ENCODE data around the gene PACSIN1. TPM values are rescaled to one million over a fixed set of nuclear protein-coding genes. Genes with fewer than 3 reads are reported as not detected.

PACSIN1 gene
- total RNA-seq, 2 experiments from 2014 or later = 1.8 to 2.2 TPM

DNA sequence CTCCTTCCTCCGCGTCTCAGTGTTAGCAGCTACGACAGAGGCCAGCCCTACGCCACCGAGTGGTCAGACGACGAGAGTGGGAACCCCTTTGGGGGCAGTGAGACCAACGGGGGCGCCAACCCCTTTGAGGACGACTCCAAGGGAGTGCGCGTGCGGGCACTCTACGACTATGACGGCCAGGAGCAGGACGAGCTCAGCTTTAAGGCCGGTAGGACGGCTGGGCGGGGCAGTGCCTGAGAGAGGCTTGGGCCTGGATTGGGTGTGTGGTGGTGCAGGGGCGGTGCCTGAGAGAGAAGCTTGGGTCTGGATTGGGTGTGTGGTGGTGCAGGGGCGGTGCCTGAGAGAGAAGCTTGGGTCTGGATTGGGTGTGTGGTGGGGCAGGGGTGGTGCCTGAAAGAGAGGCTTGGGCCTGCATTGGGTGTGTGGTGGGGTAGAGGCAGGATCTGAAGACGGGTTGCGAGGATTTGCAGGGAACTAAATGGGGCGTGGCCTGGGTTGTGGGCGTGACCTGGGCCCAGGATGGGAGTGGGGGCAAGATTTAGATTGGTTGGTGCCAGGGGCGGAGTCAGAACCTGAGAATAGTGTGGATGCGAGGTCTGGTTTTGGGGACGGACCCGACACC is 65.8 kb downstream of the PACSIN1 start:
- Mint-ChIP-seq H3K4me1 (peaks cover 8% of the 10 kb centered on the region), H3K4me3 (no peak overlapping the region), H3K27ac (no peak overlapping the region), H3K27me3 (peaks cover 5% of the 10 kb centered on the region), H3K9me3 (no peaks in the 10 kb centered on the region), H3K36me3 (ENCODE audit: low read depth) (no peaks in the 10 kb centered on the region)
- POLR2A ChIA-PET = no interaction called here
- CTCF ChIA-PET = no interaction called here
- DNase-seq = no peak

DNA sequence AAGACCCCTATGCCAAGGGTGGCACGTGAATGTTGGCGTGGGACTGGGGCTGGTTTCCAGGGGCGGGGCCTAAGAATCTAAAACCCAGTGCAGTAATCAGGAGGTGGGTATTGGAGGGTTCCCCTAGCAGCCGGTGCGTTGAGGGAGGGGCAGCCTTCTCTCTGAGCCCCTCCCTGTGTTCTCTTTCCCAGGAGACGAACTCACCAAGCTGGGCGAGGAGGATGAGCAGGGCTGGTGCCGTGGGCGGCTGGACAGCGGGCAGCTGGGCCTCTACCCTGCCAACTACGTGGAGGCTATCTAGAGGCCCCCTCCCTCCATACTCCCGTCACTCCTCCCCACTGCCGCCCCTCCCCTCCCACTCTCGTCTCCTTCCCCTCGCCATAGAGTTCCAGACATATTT is 66.4 kb downstream of the PACSIN1 start:
- H3K36me3 Mint-ChIP-seq (ENCODE audit: low read depth) = no peaks in the 10 kb centered on the region
- no peak overlapping the region for H3K27ac Mint-ChIP-seq
- peaks cover 5% of the 10 kb centered on the region for H3K27me3 Mint-ChIP-seq
- H3K4me1 Mint-ChIP-seq = peaks cover 6% of the 10 kb centered on the region
- H3K4me3 Mint-ChIP-seq = no peak overlapping the region
- ChIA-PET POLR2A (no interaction called here), CTCF (no interaction called here)
- no peaks in the 10 kb centered on the region for H3K9me3 Mint-ChIP-seq
- no peak for DNase-seq

DNA sequence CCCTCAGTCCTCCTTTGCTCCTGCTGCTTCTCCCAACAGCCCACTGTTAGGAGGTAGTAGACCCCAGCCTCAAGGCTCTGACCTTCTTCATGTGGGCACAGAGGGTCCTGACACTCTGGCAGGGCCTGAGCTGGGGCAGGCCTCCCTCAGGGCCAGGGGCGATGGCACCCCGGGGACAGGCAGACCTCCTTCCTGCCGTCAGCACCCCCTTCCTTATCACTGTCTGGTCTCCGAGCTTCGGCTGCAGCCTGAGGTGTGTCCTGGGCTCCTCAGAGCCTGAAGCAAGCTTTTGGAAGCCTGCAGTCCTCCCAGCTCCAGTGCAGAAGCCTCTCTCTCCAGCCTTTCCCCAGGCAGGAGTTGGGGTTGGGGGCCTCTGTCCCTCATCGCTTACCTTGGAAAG is 68.3 kb downstream of the PACSIN1 start:
- Mint-ChIP-seq H3K36me3 (ENCODE audit: low read depth) (no peaks in the 10 kb centered on the region), H3K4me3 (no peak overlapping the region), H3K9me3 (no peaks in the 10 kb centered on the region), H3K27me3 (peaks cover 3% of the 10 kb centered on the region), H3K27ac (no peak overlapping the region), H3K4me1 (no peaks in the 10 kb centered on the region)
- ChIA-PET CTCF (no interaction called here), POLR2A (no interaction called here)
- DNase-seq = no peak

DNA sequence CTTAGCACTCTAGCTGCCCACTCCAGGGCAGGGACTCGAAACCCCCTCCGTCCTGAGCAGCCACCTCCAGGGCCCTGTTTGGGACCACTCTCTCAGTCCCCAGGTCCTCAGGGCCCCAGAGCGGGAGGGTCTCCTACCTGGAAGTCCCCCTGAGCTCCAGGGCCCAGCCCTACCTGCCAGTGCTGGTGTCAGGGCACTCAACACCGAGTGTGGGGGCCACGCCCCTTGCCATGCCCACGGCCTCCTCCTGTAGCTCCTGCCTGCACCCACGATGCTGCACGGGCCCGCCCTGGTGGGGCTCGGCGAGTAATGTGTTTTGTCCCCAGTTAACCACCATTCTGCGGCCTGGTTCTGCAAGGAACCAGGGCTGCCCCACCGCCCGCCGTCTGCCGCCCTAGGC is 68.8 kb downstream of the PACSIN1 start:
- H3K27me3 Mint-ChIP-seq = no peaks in the 10 kb centered on the region
- H3K27ac Mint-ChIP-seq = no peak overlapping the region
- H3K4me1 Mint-ChIP-seq = no peaks in the 10 kb centered on the region
- CTCF ChIA-PET = no interaction called here
- H3K9me3 Mint-ChIP-seq = no peaks in the 10 kb centered on the region
- POLR2A ChIA-PET = no interaction called here
- no peaks in the 10 kb centered on the region for H3K36me3 Mint-ChIP-seq (ENCODE audit: low read depth)
- no peak overlapping the region for H3K4me3 Mint-ChIP-seq
- DNase-seq = no peak

DNA sequence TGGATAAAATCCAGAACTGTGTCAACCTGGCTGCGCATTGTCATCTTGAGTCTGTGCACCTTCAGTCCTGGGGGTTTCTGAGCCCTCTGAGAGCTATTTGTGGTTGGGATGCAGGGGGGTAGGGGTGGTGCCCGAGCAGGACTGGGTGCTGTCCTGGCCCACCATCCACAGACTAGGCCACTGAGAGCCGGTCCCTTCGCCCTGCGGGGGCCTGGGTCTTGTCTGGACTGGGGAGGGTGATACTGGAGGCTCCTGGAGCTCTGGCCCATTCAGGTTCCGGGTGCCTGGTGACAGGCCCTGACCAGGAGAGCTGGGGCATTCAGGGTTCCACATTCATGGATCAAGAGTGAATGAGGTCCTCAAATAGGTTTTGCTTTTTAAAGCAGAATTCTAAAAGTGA is 69.3 kb downstream of the PACSIN1 start:
- ChIA-PET CTCF (no interaction called here), POLR2A (no interaction called here)

DNA sequence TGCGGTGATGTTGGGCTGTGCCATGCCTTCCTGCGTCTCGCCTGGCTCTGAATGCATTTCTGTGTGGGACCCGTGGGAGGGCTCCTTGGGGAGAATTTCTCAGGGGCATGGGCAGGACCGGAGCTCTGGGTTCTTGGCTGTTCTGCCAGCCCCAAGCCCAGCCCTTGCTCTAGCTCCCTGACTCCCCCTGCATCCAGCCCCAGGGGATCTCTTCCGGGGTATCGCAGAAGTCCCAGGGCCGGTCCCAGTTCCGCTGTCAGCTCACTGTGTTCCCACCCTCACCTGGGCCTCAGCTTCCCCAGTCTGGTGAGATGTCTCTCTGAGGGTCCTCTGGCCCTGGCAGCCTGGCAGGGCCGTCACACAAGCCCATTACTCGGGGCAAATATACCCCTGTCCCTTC is 69.8 kb downstream of the PACSIN1 start:
- H3K27me3 Mint-ChIP-seq = no peaks in the 10 kb centered on the region
- H3K4me1 Mint-ChIP-seq = no peaks in the 10 kb centered on the region
- no peak overlapping the region for H3K4me3 Mint-ChIP-seq
- CTCF ChIA-PET = interaction anchor here (1.2 kb wide), 1 partner anchor 8 kb away, joined by 3 read pairs; no protein-coding TSS in a partner anchor
- no peaks in the 10 kb centered on the region for H3K9me3 Mint-ChIP-seq
- DNase-seq = no peak
- no peak overlapping the region for H3K27ac Mint-ChIP-seq
- POLR2A ChIA-PET = interaction anchor here (1.3 kb wide), 1 partner anchor 613 kb away, joined by 3 read pairs; no protein-coding TSS in a partner anchor
- no peaks in the 10 kb centered on the region for H3K36me3 Mint-ChIP-seq (ENCODE audit: low read depth)

More for the DNA sequence above, 69.3 kb downstream of the PACSIN1 start:
- H3K27ac Mint-ChIP-seq = no peak overlapping the region
- no peaks in the 10 kb centered on the region for H3K9me3 Mint-ChIP-seq
- H3K4me3 Mint-ChIP-seq = no peak overlapping the region
- DNase-seq = no peak
- no peaks in the 10 kb centered on the region for H3K4me1 Mint-ChIP-seq
- no peaks in the 10 kb centered on the region for H3K36me3 Mint-ChIP-seq (ENCODE audit: low read depth)
- no peaks in the 10 kb centered on the region for H3K27me3 Mint-ChIP-seq

DNA sequence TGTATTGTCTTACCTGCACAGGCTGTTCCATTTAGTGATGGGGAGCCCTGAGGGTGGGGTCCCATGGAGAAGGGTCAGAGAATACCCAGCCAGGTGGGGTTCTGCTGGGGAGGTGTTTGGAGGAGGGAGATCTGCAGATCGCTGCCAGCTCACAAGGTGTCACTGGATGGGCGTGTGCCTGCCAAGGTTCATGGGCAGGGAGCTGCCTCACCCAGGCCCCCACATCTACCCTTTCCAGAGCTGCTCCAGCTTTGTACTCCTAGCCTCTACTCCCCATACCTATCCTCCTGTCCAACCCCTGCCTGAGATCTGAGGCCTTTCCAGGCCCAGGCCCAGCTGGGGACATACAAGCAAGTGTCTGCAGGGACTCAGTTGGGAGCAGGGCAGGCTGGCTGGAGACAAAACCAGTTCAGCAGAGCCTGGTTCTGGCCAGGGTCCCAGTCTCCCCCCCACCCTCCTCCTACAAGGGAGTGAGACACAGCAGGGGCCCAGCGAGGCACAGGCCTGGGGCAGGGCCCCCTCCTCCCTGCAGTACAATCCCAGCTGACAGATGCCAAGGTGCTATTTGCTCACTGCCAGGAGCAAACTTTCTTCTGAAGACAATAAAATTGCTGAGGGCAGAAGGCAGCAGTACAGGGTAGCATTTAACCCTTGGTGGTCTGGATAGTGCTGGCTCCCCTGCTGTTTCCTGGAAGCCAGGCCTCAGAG is 70.5 kb downstream of the PACSIN1 start:
- CTCF ChIA-PET = interaction anchor here (1.2 kb wide), 1 partner anchor 9 kb away, joined by 3 read pairs; no protein-coding TSS in a partner anchor
- H3K27ac Mint-ChIP-seq = no peak overlapping the region
- no peak overlapping the region for H3K4me3 Mint-ChIP-seq

DNA sequence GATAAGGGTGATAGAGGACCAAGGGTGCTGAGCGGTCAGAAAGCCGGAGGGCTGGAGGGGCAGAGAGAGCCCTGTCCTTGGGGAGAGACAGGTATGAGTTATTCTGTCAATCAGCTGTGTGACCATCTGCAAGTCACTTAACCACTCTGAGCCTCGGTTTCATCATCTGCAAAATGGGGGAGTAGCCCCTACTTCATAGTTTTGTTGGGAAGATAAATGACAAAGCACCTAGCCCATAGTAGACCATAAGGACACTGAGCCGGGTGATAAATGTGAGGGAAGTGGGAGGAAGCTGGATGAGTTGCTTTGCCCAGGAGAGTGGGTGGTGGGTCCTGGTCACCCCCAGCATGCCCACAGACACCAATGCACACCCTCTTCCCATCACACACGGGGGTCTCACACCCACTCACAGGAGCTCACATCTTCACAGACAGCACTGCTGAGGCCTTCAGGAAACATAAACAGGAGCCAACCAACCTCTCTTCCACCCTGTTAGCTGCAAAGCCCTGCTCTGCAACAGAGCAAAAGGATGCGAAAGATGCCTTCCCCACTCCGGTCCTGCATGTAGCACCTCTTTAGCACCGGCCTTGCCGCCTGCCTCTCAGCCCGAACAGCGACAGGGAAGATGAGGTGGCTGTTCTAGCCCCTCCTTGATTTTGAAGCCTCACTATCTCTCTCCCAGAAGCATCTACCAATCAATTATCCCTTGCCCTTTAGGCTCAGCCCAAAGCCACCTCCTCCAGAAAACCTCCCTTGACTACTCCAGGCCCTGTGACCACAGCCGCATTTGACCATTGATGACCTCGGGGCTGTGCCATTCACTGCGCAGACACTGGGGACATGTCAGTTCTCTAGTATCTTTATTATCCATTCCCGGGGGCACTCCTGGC is 71.3 kb downstream of the PACSIN1 start:
- Mint-ChIP-seq H3K27me3 (no peaks in the 10 kb centered on the region), H3K4me3 (no peak overlapping the region), H3K4me1 (no peaks in the 10 kb centered on the region), H3K27ac (no peak overlapping the region), H3K9me3 (no peaks in the 10 kb centered on the region), H3K36me3 (ENCODE audit: low read depth) (no peaks in the 10 kb centered on the region)
- no peak for DNase-seq
- ChIA-PET POLR2A (interaction anchor here (1.1 to 1.3 kb wide), 3 partner anchors 10 to 611 kb away, joined by 3 to 5 read pairs (median 3); no protein-coding TSS in a partner anchor), CTCF (interaction anchor here (1.2 kb wide), 1 partner anchor 10 kb away, joined by 3 read pairs; no protein-coding TSS in a partner anchor)

More for the DNA sequence above, 70.5 kb downstream of the PACSIN1 start:
- Mint-ChIP-seq H3K27me3 (no peaks in the 10 kb centered on the region), H3K4me1 (no peaks in the 10 kb centered on the region), H3K36me3 (ENCODE audit: low read depth) (no peaks in the 10 kb centered on the region), H3K9me3 (no peaks in the 10 kb centered on the region)
- POLR2A ChIA-PET = interaction anchor here (1.1 to 1.3 kb wide), 3 partner anchors 10 to 612 kb away, joined by 3 to 5 read pairs (median 3); no protein-coding TSS in a partner anchor
- DNase-seq = no peak

DNA sequence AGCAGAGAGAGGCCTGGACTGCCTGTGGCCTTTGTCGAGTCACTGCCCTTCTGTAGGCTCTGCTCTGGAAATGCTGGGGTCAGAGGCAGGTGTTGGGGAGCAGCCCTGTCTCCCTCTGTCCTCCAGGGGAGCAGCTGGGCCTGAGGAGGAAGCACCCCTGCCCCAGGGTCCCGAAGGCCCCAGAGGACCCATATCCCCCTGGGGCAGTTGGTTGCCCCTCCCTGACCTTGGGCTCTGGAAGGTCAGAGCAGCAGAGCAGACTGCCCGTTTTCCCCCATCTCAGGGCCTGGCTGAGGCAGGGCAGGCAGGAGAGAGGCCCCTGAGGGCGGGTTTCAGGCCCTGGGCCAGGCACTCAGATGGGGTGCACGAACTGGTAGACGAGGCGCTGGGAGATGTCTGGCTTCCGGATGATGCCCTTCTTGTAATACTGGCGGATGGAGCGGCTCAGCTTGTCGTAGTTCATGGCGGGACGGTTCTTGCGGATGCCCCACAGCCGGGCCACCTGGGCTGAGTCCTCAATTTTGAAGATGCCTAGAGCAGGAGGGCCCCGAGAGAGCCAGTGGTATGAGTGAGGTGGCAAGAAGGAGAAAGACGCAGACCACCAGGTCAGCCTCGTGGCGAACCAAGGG is 72.2 kb downstream of the PACSIN1 start:
- Mint-ChIP-seq H3K36me3 (ENCODE audit: low read depth) (no peaks in the 10 kb centered on the region), H3K4me3 (no peak overlapping the region), H3K27me3 (no peaks in the 10 kb centered on the region), H3K4me1 (no peaks in the 10 kb centered on the region), H3K27ac (no peak overlapping the region), H3K9me3 (no peaks in the 10 kb centered on the region)
- ChIA-PET POLR2A (interaction anchor here (1.1 kb wide), 1 partner anchor 454 kb away, joined by 3 read pairs; no protein-coding TSS in a partner anchor), CTCF (no interaction called here)
- DNase-seq = no peak

DNA sequence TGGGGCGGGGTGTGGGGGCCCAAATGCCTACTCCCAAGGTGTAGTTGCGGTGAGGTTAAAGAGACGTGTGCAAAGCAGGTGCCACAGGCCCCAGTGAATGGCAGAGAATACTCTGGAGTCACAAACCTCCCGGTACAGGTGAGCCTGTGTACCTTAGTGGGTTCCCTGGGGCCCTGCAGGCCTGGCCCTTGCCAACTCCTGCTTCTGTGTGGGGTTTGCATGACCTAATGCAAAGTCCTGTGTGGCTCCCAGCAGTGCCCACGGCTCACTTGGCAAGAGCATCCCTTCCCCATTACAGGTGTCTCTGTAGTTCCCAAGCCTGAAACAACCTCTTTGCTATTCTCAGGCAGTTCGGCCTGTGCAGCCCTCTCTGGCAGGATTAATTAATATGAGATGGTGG is 72.7 kb downstream of the PACSIN1 start:
- Mint-ChIP-seq H3K27ac (no peak overlapping the region), H3K36me3 (ENCODE audit: low read depth) (no peaks in the 10 kb centered on the region), H3K27me3 (no peaks in the 10 kb centered on the region), H3K4me1 (no peaks in the 10 kb centered on the region), H3K9me3 (no peaks in the 10 kb centered on the region), H3K4me3 (no peak overlapping the region)
- no peak for DNase-seq
- CTCF ChIA-PET = no interaction called here
- POLR2A ChIA-PET = no interaction called here

DNA sequence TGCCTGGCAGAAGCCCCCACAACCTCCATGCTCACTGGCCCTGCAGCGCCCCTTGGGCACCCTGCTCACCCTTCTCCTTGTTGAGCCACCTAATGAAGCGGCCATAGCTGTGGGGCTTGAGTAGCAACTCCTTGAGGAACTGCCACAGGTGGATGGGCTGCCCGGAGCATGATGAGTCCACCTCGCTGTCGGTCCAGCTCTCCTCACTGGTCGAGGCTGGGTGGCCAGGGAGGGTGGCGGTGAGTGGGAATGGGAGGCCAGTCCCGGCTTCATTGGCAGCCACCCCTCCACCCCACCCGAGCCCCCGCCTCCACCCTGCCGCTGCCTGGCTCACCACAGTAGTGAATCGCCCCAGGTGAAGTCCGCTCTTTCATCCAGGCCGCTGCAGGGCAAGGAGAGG is 73.3 kb downstream of the PACSIN1 start:
- ChIA-PET POLR2A (no interaction called here), CTCF (no interaction called here)
- H3K4me1 Mint-ChIP-seq = no peaks in the 10 kb centered on the region
- no peak overlapping the region for H3K4me3 Mint-ChIP-seq
- H3K36me3 Mint-ChIP-seq (ENCODE audit: low read depth) = no peaks in the 10 kb centered on the region
- no peaks in the 10 kb centered on the region for H3K9me3 Mint-ChIP-seq
- no peak for DNase-seq
- no peak overlapping the region for H3K27ac Mint-ChIP-seq
- H3K27me3 Mint-ChIP-seq = no peaks in the 10 kb centered on the region

DNA sequence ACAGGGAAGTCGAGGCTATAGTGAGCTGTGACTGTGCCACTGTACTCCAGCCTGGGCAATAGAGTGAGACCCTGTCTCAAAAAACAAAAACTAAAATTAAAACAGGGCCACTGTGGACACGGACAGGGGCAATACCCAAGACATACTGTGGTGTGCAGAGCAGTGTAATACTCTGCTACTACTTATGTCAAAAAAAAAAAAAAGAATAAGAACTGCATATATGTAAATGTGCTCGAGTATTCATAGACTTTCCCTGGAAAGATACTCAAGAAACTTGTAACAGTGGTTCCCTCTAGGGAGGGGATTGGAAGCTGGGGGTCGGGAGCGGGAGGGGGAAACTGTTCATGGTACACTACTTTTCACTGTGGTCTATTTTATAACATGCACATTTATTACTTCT is 74.3 kb downstream of the PACSIN1 start:
- no peak for DNase-seq
- no peak overlapping the region for H3K4me3 Mint-ChIP-seq
- H3K27me3 Mint-ChIP-seq = no peaks in the 10 kb centered on the region
- no peak overlapping the region for H3K27ac Mint-ChIP-seq
- ChIA-PET CTCF (no interaction called here), POLR2A (no interaction called here)
- H3K9me3 Mint-ChIP-seq = no peaks in the 10 kb centered on the region
- H3K36me3 Mint-ChIP-seq (ENCODE audit: low read depth) = no peaks in the 10 kb centered on the region
- H3K4me1 Mint-ChIP-seq = no peaks in the 10 kb centered on the region

DNA sequence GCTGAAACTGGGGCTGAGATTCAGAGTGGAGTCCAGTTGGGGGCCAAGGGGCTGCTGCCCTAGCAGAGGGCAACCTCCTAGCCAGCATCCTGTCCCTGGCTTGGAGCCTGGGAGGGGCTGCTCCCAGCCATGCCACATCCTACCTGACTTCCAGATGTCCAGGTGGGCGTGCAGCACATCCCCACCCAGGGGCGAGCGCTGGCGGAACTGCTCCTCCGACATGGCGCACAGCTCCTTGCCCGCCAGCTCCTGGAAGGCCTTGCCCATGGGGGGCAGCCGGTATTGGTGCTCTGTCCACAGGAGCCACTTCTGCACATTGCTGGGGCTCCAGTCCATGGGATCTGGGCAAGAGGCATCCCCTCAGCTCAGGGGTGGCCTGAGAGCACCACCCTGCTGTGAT is 75.0 kb downstream of the PACSIN1 start:
- Mint-ChIP-seq H3K4me1 (no peaks in the 10 kb centered on the region), H3K27ac (no peak overlapping the region)
- CTCF ChIA-PET = no interaction called here

More for the DNA sequence above, 75.0 kb downstream of the PACSIN1 start:
- H3K36me3 Mint-ChIP-seq (ENCODE audit: low read depth) = no peaks in the 10 kb centered on the region
- DNase-seq = no peak
- no peaks in the 10 kb centered on the region for H3K27me3 Mint-ChIP-seq
- POLR2A ChIA-PET = no interaction called here
- H3K9me3 Mint-ChIP-seq = no peaks in the 10 kb centered on the region
- no peak overlapping the region for H3K4me3 Mint-ChIP-seq

Measured in activated CD4-positive, alpha-beta memory T cell treated with anti-CD3 and anti-CD28 coated beads, Interleukin-2, amount 10 ng/mL, durations not matched to agents 7 days and 5 days (primary cell).